Measurements from ENCODE around the gene PISD. TPM values are rescaled to one million over a fixed set of nuclear protein-coding genes. Genes with fewer than 3 reads are reported as not detected.

The PISD gene
- total and polyA plus RNA-seq, 9 of the 15 experiments (the other 6 are each of a cell fraction or from before 2014, with no cell fraction given) = 24.5 to 65.9 (median 36.6) TPM

DNA sequence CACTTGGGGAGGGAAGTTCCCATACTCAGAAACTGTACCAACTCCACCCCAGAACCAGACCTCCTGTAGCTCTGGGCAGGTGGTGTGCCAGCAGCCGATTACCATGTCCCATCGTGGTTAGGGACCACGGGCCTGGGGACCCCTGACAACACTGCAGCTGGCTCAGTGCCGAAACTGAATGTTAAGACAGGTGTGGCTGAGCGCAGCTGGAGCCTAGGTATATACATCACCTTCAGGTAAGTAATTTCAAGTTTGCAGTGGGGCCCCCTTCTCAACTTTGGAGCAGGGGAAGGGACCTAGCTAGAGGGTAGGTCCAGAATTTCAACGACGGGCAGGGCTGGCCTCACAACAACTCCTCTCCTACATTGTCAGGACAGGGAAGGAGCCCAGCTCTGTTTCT, 20.7 kb upstream of the PISD start (continued):
- TF ChIP-seq, protein P1, sequence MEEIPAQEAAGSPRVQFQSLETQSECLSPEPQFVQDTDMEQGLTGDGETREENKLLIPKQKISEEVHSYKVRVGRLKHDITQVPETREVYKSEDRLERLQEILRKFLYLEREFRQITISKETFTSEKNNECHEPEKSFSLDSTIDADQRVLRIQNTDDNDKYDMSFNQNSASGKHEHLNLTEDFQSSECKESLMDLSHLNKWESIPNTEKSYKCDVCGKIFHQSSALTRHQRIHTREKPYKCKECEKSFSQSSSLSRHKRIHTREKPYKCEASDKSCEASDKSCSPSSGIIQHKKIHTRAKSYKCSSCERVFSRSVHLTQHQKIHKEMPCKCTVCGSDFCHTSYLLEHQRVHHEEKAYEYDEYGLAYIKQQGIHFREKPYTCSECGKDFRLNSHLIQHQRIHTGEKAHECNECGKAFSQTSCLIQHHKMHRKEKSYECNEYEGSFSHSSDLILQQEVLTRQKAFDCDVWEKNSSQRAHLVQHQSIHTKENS (CRISPR knock-in tag; IDR thresholded peaks at IDR 0.05) = no peak
- TF ChIP-seq ZNF717 (CRISPR knock-in tag; IDR thresholded peaks at IDR 0.05) = no peak
- TF ChIP-seq ZKSCAN1 (IDR thresholded peaks at IDR 0.05; ENCODE audit: low read depth, low read length) = no peak
- TF ChIP-seq, protein P2, sequence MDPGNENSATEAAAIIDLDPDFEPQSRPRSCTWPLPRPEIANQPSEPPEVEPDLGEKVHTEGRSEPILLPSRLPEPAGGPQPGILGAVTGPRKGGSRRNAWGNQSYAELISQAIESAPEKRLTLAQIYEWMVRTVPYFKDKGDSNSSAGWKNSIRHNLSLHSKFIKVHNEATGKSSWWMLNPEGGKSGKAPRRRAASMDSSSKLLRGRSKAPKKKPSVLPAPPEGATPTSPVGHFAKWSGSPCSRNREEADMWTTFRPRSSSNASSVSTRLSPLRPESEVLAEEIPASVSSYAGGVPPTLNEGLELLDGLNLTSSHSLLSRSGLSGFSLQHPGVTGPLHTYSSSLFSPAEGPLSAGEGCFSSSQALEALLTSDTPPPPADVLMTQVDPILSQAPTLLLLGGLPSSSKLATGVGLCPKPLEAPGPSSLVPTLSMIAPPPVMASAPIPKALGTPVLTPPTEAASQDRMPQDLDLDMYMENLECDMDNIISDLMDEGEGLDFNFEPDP (CRISPR knock-in tag; IDR thresholded peaks at IDR 0.05) = no peak
- TF ChIP-seq PHF20 (IDR thresholded peaks at IDR 0.05; ENCODE audit: partially characterized antibody) = no peak
- TF ChIP-seq ZNF444 (CRISPR knock-in tag; IDR thresholded peaks at IDR 0.05) = no peak
- no peak for TF ChIP-seq XRCC4 (IDR thresholded peaks at IDR 0.05; ENCODE audit: extremely low read depth, insufficient read depth, insufficient read length)
- no peak for TF ChIP-seq ESRRA (IDR thresholded peaks at IDR 0.05; ENCODE audit: borderline replicate concordance, low read depth)
- TF ChIP-seq, protein P3, sequence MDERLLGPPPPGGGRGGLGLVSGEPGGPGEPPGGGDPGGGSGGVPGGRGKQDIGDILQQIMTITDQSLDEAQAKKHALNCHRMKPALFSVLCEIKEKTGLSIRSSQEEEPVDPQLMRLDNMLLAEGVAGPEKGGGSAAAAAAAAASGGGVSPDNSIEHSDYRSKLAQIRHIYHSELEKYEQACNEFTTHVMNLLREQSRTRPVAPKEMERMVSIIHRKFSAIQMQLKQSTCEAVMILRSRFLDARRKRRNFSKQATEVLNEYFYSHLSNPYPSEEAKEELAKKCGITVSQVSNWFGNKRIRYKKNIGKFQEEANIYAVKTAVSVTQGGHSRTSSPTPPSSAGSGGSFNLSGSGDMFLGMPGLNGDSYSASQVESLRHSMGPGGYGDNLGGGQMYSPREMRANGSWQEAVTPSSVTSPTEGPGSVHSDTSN (CRISPR knock-in tag; IDR thresholded peaks at IDR 0.05; ENCODE audit: low read depth) = no peak
- TF ChIP-seq, protein P3 (tag; conservative IDR thresholded peaks at IDR 0.05; ENCODE audit: low read depth) = no peak
